ENCODE results near the gene TMEM254.
"Not testable (repeated sequence)": the region's sequence is repeated elsewhere in the genome, so short reads cannot be mapped to it uniquely, and the experiment has no call there.

DNA sequence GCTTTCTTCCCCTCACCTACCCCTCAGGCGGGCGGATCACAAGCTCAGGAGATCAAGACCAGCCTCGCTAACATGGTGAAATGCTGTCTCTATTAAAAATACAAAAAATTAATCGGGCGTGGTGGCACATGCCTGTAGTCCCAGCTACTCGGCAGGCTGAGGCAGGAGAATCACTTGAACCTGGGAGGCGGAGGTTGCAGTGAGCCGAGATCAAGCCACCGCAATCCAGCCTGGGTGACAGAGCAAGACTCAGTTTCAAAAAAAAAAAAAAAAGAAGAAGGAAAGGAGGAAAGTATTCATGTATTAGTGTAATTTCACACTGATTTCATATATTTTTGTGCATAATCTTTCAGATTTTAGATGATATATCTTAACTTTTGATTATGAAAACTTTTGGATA is 55.2 kb downstream of the TMEM254 start:
- TF ChIP-seq, protein P1, sequence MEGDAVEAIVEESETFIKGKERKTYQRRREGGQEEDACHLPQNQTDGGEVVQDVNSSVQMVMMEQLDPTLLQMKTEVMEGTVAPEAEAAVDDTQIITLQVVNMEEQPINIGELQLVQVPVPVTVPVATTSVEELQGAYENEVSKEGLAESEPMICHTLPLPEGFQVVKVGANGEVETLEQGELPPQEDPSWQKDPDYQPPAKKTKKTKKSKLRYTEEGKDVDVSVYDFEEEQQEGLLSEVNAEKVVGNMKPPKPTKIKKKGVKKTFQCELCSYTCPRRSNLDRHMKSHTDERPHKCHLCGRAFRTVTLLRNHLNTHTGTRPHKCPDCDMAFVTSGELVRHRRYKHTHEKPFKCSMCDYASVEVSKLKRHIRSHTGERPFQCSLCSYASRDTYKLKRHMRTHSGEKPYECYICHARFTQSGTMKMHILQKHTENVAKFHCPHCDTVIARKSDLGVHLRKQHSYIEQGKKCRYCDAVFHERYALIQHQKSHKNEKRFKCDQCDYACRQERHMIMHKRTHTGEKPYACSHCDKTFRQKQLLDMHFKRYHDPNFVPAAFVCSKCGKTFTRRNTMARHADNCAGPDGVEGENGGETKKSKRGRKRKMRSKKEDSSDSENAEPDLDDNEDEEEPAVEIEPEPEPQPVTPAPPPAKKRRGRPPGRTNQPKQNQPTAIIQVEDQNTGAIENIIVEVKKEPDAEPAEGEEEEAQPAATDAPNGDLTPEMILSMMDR (IDR thresholded peaks at IDR 0.05; ENCODE audit: insufficient read depth, low read length, poor library complexity, severe bottlenecking) = not testable (repeated sequence)
- TF ChIP-seq EZH2phosphoT487 (conservative IDR thresholded peaks at IDR 0.05; ENCODE audit: low read length) = not testable (repeated sequence)
